GM23248 (cell line): ENCODE data around the gene L1CAM. TPM values are rescaled to one million over a fixed set of nuclear protein-coding genes. Genes with fewer than 3 reads are reported as not detected.

Experiments used
- DNase-seq: peaks from one replicate; pipeline ENCODE4 v3.0.0-alpha.2; 2015
- H2AFZ ChIP-seq: fragments of 200-600 bp; sonication (generic); 2 replicates; pipeline ENCODE4 v1.6.1; 2016; ENCODE audit warnings: antibody characterized with exemption
- H3F3A ChIP-seq: fragments of 200-600 bp; sonication (generic); 2 replicates; pipeline ENCODE4 v1.6.1; 2016; ENCODE audit warnings: mild to moderate bottlenecking, antibody characterized with exemption, mixed run types; ENCODE audit not compliant: insufficient read depth
- H3K27ac ChIP-seq: fragments of 200-600 bp; sonication (generic); 2 replicates; pipeline ENCODE4 v1.5.1; 2016; ENCODE audit warnings: mild to moderate bottlenecking
- H3K27me3 ChIP-seq: fragments of 200-600 bp; sonication (generic); replicated peaks from 2 replicates; pipeline ENCODE4 v1.6.1; 2016; ENCODE audit warnings: mild to moderate bottlenecking; ENCODE audit not compliant: insufficient read depth
- H3K36me3 ChIP-seq: fragments of 200-600 bp; sonication (generic); 2 replicates; pipeline ENCODE4 v1.6.1; 2016; ENCODE audit warnings: low read depth, mild to moderate bottlenecking
- H3K4me1 ChIP-seq: fragments of 200-600 bp; sonication (generic); 2 replicates; pipeline ENCODE4 v1.6.1; 2016; ENCODE audit warnings: mild to moderate bottlenecking; ENCODE audit not compliant: insufficient read depth
- H3K4me2 ChIP-seq: fragments of 200-600 bp; sonication (generic); one replicate; pipeline ENCODE4 v1.6.1; 2016; ENCODE audit warnings: mild to moderate bottlenecking; ENCODE audit not compliant: unreplicated experiment
- H3K4me3 ChIP-seq: fragments of 200-600 bp; sonication (generic); 2 replicates; pipeline ENCODE4 v1.5.1; 2016; ENCODE audit warnings: mild to moderate bottlenecking
- H3K79me2 ChIP-seq: fragments of 200-600 bp; sonication (generic); 2 replicates; pipeline ENCODE4 v1.6.1; 2016; ENCODE audit warnings: mild to moderate bottlenecking; ENCODE audit not compliant: insufficient read depth
- H3K9ac ChIP-seq: fragments of 200-600 bp; sonication (generic); 2 replicates; pipeline ENCODE4 v1.6.1; 2016; ENCODE audit warnings: mild to moderate bottlenecking
- H3K9me2 ChIP-seq: fragments of 200-600 bp; sonication (generic); 2 replicates; pipeline ENCODE4 v1.6.1; 2016; ENCODE audit warnings: mixed run types, mild to moderate bottlenecking, moderate library complexity; ENCODE audit not compliant: insufficient read depth
- H3K9me3 ChIP-seq: fragments of 200-600 bp; sonication (generic); one replicate; pipeline ENCODE4 v1.6.1; 2017; ENCODE audit warnings: low read depth
- H4K20me1 ChIP-seq: fragments of 200-600 bp; sonication (generic); 2 replicates; pipeline ENCODE4 v1.6.0; 2016; ENCODE audit not compliant: insufficient read depth
- EZH2 ChIP-seq: fragments of 200-600 bp; sonication (generic); IDR thresholded peaks from 2 replicates; pipeline ENCODE4 v1.6.1; 2018; ENCODE audit warnings: antibody characterized with exemption, mild to moderate bottlenecking; ENCODE audit not compliant: insufficient read depth, poor library complexity, severe bottlenecking
- EZH2phosphoT487 ChIP-seq: fragments of 200-600 bp; sonication (generic); IDR thresholded peaks from 2 replicates; pipeline ENCODE4 v1.6.1; 2018; ENCODE audit warnings: antibody characterized with exemption, moderate library complexity, mild to moderate bottlenecking, low read depth; ENCODE audit not compliant: insufficient read depth
- WGBS, 2 experiments: methylation state at CpG; one replicate each; pipeline ENCODE4 v1.1.6; 2015 to 2017; ENCODE audit warnings: low lambda C conversion rate in 2 of 2, low coverage in 1 of 2; ENCODE audit errors: missing lambda C conversion rate in 2 of 2; 5-methylcytosine and 5-hydroxymethylcytosine counted together
- in situ Hi-C: fragments of 300-500 bp; cut with MboI; formaldehyde crosslinking; loops from 2 replicates; pipeline ENCODE4 v1.15.0; 2020
- polyA plus RNA-seq: library from polyadenylated mRNA; unstranded; fragments of >200 nt; fragmentation: Nextera tagmentation; extraction: Ambion mirVana; gene quantifications from 2 replicates; pipeline ENCODE4 v1.2.1, GENCODE V29; 2016
- total RNA-seq: library from RNA; depleted of rRNA; stranded (reverse); fragments of >200 nt; shearing (Covaris generic); gene quantifications from 2 replicates; pipeline ENCODE4 v1.2.3, GENCODE V29; 2014

The L1CAM gene
- total and polyA plus RNA-seq, 2 experiments from 2014 or later = 0.38 to 1.9 TPM

GRCh38 chrX:153927922-153928760 lies 42.2 kb upstream of the L1CAM start:
- 0 to 2% methylated on average over 19 to 26 of the region's 76 CpGs for WGBS, 2 experiments
- TF ChIP-seq EZH2 = no peak
- TF ChIP-seq EZH2phosphoT487 = no peak
- no peaks in the 10 kb centered on the region for H3K4me1 ChIP-seq
- H4K20me1 ChIP-seq = no peaks in the 10 kb centered on the region
- H2AFZ ChIP-seq = no peak overlapping the region
- H3K4me3 ChIP-seq = peak overlapping the region; percentile 76
- in situ Hi-C loops = no loop called here
- no peaks in the 10 kb centered on the region for H3K9me3 ChIP-seq
- peaks cover 25% of the 10 kb centered on the region for H3K79me2 ChIP-seq
- H3F3A ChIP-seq = 0 out of 2 replicates have a peak, but pooled peaks cover 6% of the 10 kb centered on the region
- no peaks in the 10 kb centered on the region for H3K36me3 ChIP-seq
- peak overlapping the region; percentile 96 for H3K27ac ChIP-seq
- H3K4me2 ChIP-seq = peak overlapping the region; percentile 91
- peak overlapping the region; percentile 98 for H3K9ac ChIP-seq
- H3K9me2 ChIP-seq = no peaks in the 10 kb centered on the region
- H3K27me3 ChIP-seq = no peaks in the 10 kb centered on the region
- DNase-seq = peak; percentile 97

- WGBS, 2 experiments = 4 to 8% methylated on average over 4 to 8 of the region's 8 CpGs
- no peak for TF ChIP-seq EZH2phosphoT487
- TF ChIP-seq EZH2 = no peak
- Histone ChIP-seq H3K9me3 (no peaks in the 10 kb centered on the region), H3F3A (0 out of 2 replicates have a peak, but pooled peaks cover 6% of the 10 kb centered on the region), H3K4me1 (no peaks in the 10 kb centered on the region), H3K36me3 (no peaks in the 10 kb centered on the region), H3K4me3 (peak overlapping the region; percentile 76), H2AFZ (no peak overlapping the region), H3K9me2 (no peaks in the 10 kb centered on the region), H3K9ac (peak overlapping the region; percentile 98), H3K4me2 (peak overlapping the region; percentile 91), H3K27me3 (no peaks in the 10 kb centered on the region), H4K20me1 (no peaks in the 10 kb centered on the region), H3K79me2 (peaks cover 20% of the 10 kb centered on the region), H3K27ac (peak overlapping the region; percentile 96)
- in situ Hi-C loops = no loop called here
- no peak for DNase-seq
Observed at GRCh38 chrX:153927672-153927921, 41.6 kb upstream of the L1CAM start.

- no peaks in the 10 kb centered on the region for H3K4me1 ChIP-seq
- no peaks in the 10 kb centered on the region for H4K20me1 ChIP-seq
- peak overlapping the region; percentile 96 for H3K27ac ChIP-seq
- no peaks in the 10 kb centered on the region for H3K9me2 ChIP-seq
- no peaks in the 10 kb centered on the region for H3K9me3 ChIP-seq
- WGBS, 2 experiments = 9 to 10% methylated on average over 17 to 22 of the region's 31 CpGs
- H3K79me2 ChIP-seq = peaks cover 14% of the 10 kb centered on the region; the same call in 1 of the 2 replicates
- peak overlapping the region; percentile 98 for H3K9ac ChIP-seq
- no peaks in the 10 kb centered on the region for H3K36me3 ChIP-seq
- H3K4me3 ChIP-seq = peak overlapping the region; percentile 76
- peak; percentile 49 for DNase-seq
- TF ChIP-seq EZH2phosphoT487 (no peak), EZH2 (no peak)
- in situ Hi-C loops = no loop called here
- 0 out of 2 replicates have a peak, but pooled peaks cover 6% of the 10 kb centered on the region for H3F3A ChIP-seq
- no peak overlapping the region for H2AFZ ChIP-seq
- H3K4me2 ChIP-seq = peak overlapping the region; percentile 91
- no peaks in the 10 kb centered on the region for H3K27me3 ChIP-seq
Observed at GRCh38 chrX:153926858-153927671, 41.1 kb upstream of the L1CAM start.

DNA sequence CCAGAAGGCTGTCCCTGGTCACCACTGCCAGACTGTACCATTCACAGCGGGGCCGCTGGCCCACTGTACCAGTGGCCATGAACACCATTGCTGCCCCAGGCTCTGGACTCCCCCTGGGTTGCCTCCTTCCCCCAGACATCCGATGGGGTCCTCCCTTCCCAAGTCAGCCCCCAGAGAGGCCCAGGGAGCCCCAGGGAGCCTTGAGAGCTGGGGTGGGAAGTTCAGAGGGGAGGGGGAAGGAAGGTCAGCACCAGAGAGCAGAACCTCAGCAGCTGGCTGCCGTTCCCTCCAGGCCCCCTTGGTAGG lies 40.5 kb upstream of the L1CAM start:
- 0 out of 2 replicates have a peak, but pooled peaks cover 9% of the 10 kb centered on the region for H3K79me2 ChIP-seq
- no peaks in the 10 kb centered on the region for H3K4me1 ChIP-seq
- no peak for DNase-seq
- H3K4me2 ChIP-seq = no peak overlapping the region
- no peak overlapping the region for H3K4me3 ChIP-seq
- H4K20me1 ChIP-seq = no peaks in the 10 kb centered on the region
- H3K36me3 ChIP-seq = no peaks in the 10 kb centered on the region
- H3K9me3 ChIP-seq = no peaks in the 10 kb centered on the region
- H2AFZ ChIP-seq = no peak overlapping the region
- in situ Hi-C loops = no loop called here
- H3K27ac ChIP-seq = no peak overlapping the region
- no peaks in the 10 kb centered on the region for H3K9me2 ChIP-seq
- H3F3A ChIP-seq = 0 out of 2 replicates have a peak, but pooled peaks cover 6% of the 10 kb centered on the region
- no peak for TF ChIP-seq EZH2phosphoT487
- no peak for TF ChIP-seq EZH2
- no peaks in the 10 kb centered on the region for H3K27me3 ChIP-seq
- H3K9ac ChIP-seq = no peak overlapping the region; the same call in 1 of the 2 replicates
- WGBS, 2 experiments = 0% methylated on average over 1 to 3 of the region's 4 CpGs
